ENCODE results near the gene PXMP4. TPM values are rescaled to one million over a fixed set of nuclear protein-coding genes. Genes with fewer than 3 reads are reported as not detected.

PXMP4 gene
- polyA plus RNA-seq, 12 donors = 8.1 to 13.0 (median 10.4) TPM; not detected in 1

GRCh38 chr20:33733654-33734576 is 13.8 kb upstream of the PXMP4 start:
- no peak for DNase-seq

DNA sequence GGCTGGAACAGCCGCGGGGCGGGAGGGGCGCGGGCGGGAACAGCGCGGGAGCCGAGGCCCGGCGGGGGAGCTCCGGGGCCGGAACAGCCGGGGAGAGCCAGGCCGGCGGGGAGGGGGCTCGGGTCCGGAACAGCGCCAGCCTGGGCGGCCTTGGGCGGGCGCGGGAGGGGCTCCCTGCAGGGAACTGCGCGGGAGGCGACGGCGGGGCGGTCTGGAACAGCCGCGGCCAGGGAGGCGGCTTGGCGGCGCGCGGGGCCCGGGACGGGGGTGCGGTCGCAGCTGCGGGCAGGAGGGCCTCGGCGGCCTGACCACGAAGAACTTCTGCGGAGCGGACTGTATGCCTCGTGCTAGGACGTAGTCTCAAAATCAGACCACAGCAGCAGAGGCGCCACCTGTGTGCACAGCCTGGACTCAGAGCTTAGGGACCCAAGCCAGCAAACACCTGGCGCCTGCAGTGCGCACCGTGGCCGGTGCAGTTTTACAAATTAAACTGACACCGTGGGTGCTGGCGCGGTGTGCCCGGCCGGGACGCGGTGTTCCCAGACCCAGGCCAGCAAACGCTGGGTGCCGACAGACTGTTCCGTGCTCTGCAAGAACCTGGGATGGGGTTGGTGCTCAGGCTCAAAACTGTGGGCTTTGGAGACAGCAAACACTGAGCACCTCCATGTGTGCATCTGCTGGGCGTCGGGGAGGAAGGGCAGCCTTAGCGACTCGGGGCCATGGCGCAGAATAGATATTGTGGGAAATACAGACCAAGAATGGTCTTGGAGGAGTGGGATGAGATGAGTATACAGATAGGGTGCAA is 12.3 kb upstream of the PXMP4 start:
- peak; percentile 85 for DNase-seq

- no peak for DNase-seq
Observed at GRCh38 chr20:33731693-33732165, 11.6 kb upstream of the PXMP4 start, which contains the start of gene ZNF341. Gene ZNF341, plus strand, starts transcription at chr20:33731996. Its CDS starts 26 bp downstream, at chr20:33732022.

GRCh38 chr20:33730946-33731692 is 11.0 kb upstream of the PXMP4 start:
- DNase-seq = no peak

GRCh38 chr20:33729101-33729500 is 9.0 kb upstream of the PXMP4 start:
- DNase-seq = no peak

DNA sequence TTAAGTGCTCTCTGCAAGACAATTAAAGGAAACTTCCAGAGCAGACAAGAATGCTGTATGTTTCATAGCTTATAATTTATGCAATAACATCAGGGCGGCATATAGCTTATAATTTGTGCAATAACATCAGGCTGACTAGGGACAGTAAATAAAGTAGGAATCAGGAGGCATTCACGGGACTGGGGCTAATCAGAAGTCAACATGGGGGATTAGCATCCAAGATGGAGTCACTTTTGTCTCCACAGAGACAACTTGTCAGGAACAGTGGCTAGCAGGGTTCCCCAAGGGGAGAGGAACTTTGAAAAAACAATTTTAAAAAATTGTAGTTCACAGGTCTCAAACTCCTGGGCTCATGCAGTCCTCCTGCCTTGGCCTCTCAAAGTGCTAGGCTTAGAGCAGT is 8.4 kb upstream of the PXMP4 start:
- DNase-seq = no peak

- no peak for DNase-seq
Observed at GRCh38 chr20:33727806-33728205, 7.7 kb upstream of the PXMP4 start.

DNA sequence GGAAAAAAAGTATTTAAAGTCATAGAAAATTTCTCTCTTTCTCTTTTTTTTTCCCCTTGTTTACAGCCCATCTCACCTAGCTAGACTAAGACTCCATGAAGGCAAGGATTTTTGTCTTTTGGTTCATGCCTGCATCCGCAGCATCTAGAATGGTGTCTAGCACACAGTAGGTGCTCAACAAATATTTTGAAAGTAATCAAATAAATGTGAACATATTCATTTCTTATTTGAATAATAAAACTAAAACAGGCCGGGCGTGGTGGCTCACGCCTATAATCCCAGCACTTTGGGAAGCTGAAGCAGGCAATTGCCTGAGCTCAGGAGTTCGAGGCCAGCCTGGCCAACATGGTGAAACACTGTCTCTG is 7.0 kb upstream of the PXMP4 start:
- DNase-seq = no peak

DNA sequence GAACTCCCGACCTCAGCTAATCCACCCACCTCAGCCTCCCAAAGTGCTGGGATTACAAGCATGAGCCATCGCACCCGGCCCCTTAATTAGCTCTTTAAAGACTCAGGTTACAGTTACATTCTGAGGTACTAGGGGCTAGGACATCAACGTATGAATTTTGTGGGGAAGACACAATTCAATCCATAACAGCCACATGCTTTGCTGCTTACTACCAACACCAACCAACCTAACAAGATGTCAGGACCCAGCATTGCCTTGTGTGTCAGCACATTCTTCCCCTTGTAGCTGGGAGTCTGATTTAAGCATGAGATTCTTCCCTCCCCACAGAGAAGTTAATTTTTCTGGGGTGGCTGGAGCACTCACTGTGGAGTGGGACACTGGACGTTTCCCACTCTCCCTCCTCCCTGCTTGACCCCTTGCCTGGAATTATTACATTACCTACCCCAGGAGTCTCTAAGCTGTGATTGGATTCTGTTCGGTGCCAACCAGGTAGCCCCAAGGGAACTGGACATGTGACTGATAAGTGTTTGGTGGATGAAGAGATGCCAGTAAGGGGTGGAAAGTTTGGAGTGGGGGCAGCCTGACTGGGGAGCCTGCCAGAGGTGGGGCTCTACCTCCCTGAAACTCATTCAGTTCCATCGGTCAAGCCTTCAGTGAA is 5.6 kb upstream of the PXMP4 start:
- no peak for DNase-seq

- no peak for DNase-seq
Observed at GRCh38 chr20:33724439-33725094, 4.5 kb upstream of the PXMP4 start.

DNA sequence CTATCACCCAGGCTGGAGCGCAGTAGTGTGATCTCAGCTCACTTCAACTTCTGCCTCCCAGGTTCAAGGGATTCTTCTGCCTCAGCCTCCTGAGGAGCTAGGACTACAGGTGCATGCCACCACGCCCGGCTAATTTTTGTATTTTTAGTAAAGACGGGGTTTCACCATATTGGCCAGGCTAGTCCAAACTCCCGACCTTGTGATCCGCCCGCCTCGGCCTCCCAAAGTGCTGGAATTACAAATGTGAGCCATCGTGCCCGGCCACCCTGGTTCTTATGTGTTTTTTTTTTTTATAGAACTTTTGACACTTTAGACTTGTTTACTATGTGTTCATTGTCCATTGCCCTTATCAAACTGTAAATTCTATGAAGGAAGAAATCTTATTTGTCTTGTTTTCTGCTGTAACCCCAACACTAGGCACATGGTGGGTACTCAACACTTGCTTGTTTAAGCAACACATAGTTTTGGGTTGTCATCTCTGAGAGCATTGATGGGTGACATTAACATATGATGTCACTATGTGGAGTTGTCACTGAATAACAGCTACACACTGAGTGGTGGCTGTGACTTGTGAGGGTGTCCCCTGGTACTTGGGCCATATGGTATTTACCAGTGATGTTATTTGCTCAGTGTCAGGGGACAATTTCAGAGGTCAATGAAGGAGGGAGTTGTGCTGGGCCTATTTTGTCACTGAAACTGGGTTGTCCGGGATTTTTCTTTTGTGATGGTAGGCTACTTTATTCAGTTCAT is 1.5 kb upstream of the PXMP4 start:
- DNase-seq = no peak

GRCh38 chr20:33719277-33719988 is 677 bp downstream of the PXMP4 start:
- no peak for DNase-seq

DNA sequence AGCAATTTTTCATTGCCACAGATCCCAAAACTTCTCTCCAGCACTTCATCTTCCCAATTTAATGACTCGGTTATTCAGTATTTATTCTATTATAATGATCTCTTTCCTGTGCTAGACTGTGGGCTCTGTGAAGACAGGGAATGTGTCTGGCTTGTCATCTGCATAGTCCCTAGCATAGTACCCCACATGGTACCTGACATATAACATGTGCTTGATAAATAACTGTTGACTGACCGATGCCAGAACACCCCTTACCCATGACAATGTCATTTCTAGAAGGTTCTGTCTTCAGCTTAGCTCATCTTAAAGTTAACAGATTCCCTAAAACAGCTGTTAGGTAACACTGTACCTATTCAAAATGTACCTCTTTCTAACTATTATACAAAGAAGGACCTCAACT is 3.6 kb downstream of the PXMP4 start:
- no peak for DNase-seq

- no peak for DNase-seq
Observed at GRCh38 chr20:33713865-33714367, 6.2 kb downstream of the PXMP4 start.

DNA sequence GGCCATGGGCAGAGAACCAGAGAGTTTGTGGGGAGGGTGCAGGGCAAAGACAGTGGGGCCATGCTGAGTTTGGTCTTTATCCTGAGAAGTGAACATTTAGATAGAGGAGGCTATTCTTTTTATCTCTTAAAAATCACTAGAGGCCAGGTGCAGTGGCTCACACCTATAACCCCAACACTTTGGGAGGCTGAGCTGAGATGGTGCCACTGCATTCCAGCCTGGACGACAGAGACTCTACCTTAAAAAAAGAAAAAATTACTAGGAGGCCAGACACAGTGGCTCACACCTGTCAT is 8.7 kb downstream of the PXMP4 start:
- DNase-seq = no peak

DNA sequence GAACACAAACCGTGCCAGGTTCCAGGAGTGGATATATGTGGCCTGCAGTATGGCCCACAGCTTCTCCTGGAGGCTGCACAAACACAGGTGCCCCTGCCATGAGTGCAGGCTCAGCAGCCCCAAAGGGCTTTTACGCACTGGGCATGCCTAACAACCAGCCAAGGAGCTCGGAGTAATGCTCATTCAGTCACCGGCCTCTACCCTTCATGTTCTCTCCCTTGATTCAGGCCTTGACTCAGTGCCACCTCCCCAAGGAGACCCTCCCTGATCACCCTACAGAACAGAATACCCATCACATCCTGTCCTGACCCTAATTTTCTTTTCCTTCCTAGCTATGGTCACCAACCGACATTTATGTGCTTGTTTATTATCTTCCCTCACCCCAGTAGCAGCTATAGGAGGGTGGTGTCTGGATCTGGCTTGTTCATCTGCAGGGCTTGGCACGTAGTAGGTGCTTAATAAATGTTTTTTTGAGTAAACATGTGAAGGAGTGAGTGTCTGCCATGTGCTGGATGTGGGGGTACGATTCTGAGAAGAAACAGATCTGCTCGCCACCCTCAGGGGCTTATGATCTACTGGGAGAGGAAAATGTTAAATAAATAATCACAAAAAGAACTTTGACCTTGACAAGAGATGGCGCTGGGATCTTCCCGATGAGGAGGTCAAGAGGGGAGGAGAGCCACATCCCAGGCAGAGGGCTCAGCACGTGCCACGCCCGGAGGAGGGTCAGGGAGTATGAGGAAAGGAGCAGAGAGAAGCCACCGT is 9.2 kb downstream of the PXMP4 start:
- DNase-seq = no peak

DNA sequence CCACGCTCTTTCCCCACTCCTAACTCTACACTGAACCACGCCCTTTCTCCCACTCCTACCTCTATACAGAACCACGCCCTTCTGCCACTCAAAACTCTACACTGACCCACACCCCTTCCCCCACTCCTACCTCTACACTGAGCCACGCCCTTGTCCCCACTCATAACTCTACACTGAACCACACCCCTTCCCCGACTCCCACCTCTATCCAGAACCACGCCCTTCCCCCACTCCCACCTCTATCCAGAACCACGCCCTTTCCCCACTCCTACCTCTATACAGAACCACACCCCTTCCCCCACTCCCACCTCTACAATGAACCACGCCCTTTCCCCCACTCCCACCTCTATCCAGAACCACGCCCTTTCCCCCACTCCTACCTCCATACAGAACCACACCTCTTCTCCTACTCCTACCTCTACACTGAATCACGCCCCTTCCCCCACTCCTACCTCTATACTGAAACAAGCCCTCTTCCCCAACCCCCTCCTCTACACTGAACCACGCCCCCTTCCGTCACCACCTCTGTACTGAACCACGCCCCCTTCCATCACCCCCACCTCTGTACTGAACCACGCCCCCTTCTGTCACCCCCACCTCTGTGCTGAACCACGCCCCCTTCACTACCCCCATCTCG is 10.1 kb downstream of the PXMP4 start:
- no peak for DNase-seq

- no peak for DNase-seq
Observed at GRCh38 chr20:33709398-33709797, 10.7 kb downstream of the PXMP4 start.

All from muscle of arm (tissue), 12 donors.